Measurements from ENCODE around the gene SOHLH2.

SOHLH2 gene

DNA sequence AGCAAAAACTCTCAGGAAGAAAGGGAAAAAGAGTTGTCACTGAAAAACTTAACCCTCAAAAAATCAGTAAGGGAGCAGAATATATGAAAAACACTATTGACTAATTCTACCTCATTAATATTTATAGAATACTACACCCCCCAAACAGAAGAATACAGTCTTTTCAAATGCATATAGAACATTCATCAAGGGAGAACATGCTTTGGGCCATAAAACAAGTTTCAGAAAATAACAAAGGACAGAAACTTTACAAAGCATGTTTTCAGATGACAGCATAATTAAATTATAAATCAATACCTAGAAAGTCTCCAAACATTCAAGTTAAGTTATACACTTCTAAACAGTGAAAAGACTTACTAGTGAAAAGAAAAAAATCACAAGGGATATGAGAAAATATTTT is 30.5 kb downstream of the SOHLH2 start:
- no peak for DNase-seq

- DNase-seq: no peak
Observed at GRCh38 chr13:36175621-36176020, 38.7 kb downstream of the SOHLH2 start.

GRCh38 chr13:36174923-36175322 is 39.4 kb downstream of the SOHLH2 start:
- DNase-seq: no peak

- DNase-seq: no peak
Observed at GRCh38 chr13:36173571-36174322, 40.6 kb downstream of the SOHLH2 start.

DNA sequence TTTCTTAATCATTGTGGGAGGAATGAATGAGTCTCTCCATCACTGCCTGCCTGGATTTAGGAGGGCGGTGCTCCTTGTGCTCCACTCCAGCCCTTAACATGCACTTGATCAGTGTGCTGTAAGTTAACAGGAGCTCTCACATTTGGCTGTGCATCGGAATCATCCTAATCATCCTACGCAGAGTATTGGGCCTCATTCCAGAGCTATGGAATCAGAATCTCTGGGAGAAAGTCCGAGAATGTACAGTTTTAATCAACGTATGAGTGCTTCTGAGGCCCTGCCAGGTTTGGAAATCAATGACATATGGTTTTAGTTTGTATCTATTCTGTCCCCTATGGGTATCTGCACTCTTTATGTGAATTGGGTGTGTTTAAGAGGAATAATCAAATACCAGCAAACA is 48.3 kb downstream of the SOHLH2 start:
- no peak for DNase-seq

DNA sequence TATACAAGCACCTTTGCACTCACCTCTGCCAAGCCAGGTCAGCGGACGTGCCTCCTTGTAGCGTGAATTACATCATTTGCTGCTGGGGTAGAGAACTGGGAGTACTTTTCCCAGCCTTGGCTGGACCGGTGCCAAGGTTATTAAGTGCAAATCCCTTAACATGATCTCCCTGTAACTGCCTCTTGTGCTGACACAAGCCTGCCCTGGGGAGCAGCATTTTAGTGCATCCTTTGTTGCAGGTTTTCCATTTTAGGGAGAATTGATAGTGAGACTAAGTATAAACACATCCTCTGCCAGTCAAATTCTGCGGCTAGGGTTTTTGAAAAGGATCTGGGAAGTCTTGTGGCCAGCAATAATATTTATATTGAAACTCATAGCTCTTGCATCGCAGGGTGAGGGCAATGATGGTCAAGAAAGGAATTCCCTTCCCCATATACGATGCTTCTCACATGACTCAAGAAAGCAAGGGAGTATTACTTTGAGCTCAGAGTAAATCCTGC is 50.5 kb downstream of the SOHLH2 start:
- DNase-seq: no peak

- no peak for DNase-seq
Observed at GRCh38 chr13:36163286-36163685, 51.1 kb downstream of the SOHLH2 start.

GRCh38 chr13:36160297-36160696 is 54.1 kb downstream of the SOHLH2 start:
- DNase-seq: no peak

- no peak for DNase-seq
Observed at GRCh38 chr13:36158611-36159010, 55.7 kb downstream of the SOHLH2 start.

GRCh38 chr13:36157480-36157879 is 56.9 kb downstream of the SOHLH2 start:
- no peak for DNase-seq

- DNase-seq: no peak
Observed at GRCh38 chr13:36154567-36155291, 59.6 kb downstream of the SOHLH2 start.

- no peak for DNase-seq
Observed at GRCh38 chr13:36151591-36151990, 62.8 kb downstream of the SOHLH2 start.

GRCh38 chr13:36148446-36148845 is 65.9 kb downstream of the SOHLH2 start:
- no peak for DNase-seq

- DNase-seq: no peak
Observed at GRCh38 chr13:36147330-36147729, 67.0 kb downstream of the SOHLH2 start.

DNA sequence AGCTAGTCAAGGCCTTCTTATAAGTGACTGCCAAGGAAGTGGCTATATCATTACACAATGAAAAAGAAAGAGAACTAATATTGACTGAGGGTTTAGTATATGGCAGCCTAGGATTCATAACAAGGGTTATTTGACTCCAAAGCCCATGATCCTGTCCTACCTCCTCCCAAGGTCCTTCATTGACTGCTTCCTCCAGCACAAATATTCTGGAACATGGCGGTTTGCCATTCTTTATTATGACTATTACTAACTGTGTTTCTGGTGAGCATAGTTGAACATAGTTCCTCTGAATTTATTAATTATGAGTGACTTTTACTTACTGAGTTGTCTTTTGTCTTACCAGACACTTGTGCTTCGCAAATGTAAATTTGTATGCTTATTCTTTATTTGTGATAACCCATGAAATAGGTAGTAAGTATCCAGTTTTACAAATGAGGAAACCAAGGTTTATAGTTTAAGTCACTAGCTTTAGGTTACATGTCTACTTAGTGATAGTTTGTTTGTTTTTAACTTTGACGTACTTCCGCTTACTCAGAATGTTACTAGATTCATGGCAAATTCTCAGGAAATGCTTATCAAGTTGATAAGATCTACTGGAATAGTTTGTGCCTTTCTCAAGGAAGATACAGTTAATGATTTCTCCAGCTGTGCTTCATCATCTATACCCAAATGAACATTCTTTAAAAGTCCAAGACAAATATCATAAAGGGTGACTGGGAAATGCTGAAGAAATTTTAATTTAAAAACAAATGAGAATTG is 67.7 kb downstream of the SOHLH2 start:
- no peak for DNase-seq

GRCh38 chr13:36143738-36144137 is 70.6 kb downstream of the SOHLH2 start:
- no peak for DNase-seq

DNA sequence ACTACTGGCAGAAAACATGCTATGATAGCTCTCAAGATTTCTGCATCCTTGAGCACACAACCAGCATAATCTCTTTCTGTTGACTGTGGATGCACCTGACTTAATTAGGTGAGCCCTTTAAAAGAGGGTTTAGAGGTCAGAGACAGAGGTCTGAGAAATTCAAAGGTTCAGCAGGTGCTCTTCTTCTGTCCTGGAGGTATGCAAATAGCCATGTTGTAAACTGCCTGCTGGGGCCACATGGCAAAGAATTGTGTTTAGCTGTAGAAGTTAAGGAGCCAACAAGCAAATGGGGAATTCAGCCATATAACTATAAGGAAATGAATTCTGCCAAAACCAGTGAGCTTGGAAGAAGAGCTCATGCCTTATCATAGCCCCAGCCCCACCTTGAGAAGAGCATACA is 71.6 kb downstream of the SOHLH2 start:
- no peak for DNase-seq

- no peak for DNase-seq
Observed at GRCh38 chr13:36135876-36136275, 78.5 kb downstream of the SOHLH2 start.

DNA sequence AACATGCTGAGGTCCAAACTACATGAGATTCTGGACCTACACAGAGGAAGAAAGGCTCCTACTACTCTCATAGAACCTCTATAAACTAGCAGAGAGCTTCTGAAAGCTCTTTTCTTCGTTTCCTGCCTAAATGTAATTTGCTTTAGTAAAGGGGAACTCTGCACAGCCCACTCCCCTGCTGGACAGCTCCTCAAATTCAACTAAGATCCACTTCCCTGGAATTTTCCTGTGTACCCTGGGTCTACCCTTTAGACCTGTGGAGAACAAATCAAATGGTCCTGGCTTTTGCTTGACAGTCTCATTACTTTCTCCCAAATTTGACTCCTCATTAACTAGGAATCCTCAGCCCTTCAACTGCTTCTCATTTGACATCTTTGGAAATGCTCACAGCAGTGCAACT is 79.7 kb downstream of the SOHLH2 start:
- no peak for DNase-seq

DNA sequence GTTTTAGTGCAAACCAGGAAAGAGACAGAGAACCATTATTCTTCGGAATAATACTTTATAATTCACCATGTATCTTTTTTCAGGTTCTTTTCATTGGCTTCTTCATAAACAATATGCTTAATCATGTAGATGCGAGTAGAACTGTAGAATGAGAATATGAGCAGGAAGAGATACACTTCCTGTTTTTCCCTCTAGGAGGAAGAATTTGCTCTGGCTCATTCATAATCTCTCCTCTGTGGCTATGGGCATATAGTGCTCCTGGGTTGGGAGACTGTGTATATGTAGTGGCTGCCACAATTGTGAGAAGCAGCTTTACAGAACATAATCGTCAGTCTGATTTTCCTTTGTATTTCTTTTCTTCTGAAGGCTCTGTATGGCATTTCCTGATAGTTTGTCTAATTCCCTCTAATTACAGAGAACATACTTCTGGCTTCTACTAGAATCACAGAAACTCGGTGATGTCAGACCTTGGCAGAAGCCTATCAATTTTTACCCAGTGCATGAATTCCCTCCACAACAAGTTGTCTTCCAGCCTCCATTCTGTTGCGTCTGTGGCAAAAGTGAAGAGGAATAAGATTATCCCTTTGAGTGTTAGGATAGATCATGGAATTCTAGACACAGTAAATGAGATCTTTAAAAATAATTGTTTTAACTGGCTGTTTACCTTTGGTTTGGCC is 80.3 kb downstream of the SOHLH2 start:
- no peak for DNase-seq

GRCh38 chr13:36132376-36132775 is 82.0 kb downstream of the SOHLH2 start:
- no peak for DNase-seq

DNA sequence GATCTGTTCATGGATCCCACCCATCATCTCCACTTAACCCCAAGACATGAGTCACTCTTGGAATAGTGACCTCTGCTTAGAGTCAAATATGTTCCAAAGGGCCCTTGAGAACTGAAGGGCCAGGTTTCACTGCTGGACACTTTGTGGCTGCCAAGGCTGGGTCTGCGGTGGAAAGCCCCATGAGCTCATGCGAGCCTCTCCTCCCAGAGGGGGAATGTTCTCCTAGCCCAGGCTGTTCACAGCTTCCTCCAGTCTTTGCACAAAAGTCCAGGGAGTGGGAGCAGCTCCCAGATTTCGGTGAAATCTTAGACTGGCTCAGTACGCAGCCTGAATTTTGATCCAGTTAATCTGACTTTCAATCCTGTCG is 82.4 kb downstream of the SOHLH2 start:
- no peak for DNase-seq

All from hematopoietic multipotent progenitor cell treated with erythropoietin and hydrocortisone succinate and interleukin-3 and kit ligand, for 8 days (in vitro differentiated cells).